Transverse colon (tissue), 4 donors: ENCODE results near the gene HEXD.

Experiments
- CTCF ChIP-seq, 5 experiments: fragments of 200-600 bp in 3 of 5; fragments of 450-650 bp in 2 of 5; sonication (generic) in 3 of 5; IDR thresholded peaks; 1 replicate in 2 of 5; 2 replicates in 3 of 5; pipeline ENCODE4 v1.5.1; 2016 to 2017; ENCODE audit warnings: antibody characterized with exemption in 5 of 5, inconsistent platforms in 3 of 5, mild to moderate bottlenecking in 2 of 5, moderate library complexity in 1 of 5
- EP300 ChIP-seq: sonication (generic); formaldehyde crosslinking; IDR thresholded peaks from one replicate; pipeline ENCODE4 v1.6.1; 2017; ENCODE audit warnings: antibody characterized with exemption, low read depth
- POLR2AphosphoS5 ChIP-seq, 3 donors: sonication (generic); formaldehyde crosslinking; IDR thresholded peaks; one replicate each; pipeline ENCODE4 v1.6.1; 2016; ENCODE audit warnings: antibody characterized with exemption in 3 of 3

- TF ChIP-seq CTCF (IDR thresholded peaks at IDR 0.05) (no peak), POLR2AphosphoS5 (IDR thresholded peaks at IDR 0.05) (no peak), EP300 (no peak)
These were observed 11.7 kb downstream of the HEXD start for GRCh38 chr17:82429824-82430223.
